ENCODE data around the gene FLCN. TPM values are rescaled to one million over a fixed set of nuclear protein-coding genes. Genes with fewer than 3 reads are reported as not detected.
"Not testable (repeated sequence)": the region's sequence is repeated elsewhere in the genome, so short reads cannot be mapped to it uniquely, and the experiment has no call there.

Gene FLCN
- total and polyA plus RNA-seq, 2 donors, result 14.4 to 14.6 TPM

DNA sequence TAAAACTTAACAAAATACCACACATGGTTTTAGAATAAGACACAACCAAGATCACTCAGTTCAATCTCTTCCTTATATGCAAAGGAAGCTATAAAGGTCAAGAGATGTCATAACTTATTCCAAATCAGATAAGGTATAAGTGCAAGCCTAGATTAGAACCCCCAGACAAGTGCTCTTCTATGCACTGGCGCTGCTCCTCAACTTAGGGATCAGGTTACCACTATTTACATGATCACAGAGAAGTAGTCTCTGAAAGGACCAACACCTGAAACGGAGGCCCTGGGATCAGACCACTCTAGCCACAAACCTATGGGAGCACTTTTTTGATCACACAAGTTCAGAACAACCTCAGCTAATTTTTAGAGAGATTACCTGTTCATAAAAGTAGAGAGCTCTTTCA, 27.5 kb upstream of the FLCN start:
- Histone ChIP-seq H3K4me3 (ENCODE audit: low read length in 2 of 2) (no peak overlapping the region), H3K36me3 (ENCODE audit: control insufficient read depth in 2 of 2, insufficient read depth in 2 of 2, low read length in 1 of 2) (peaks cover 45 to 83% of the 10 kb centered on the region in 2 donors), H3K4me1 (ENCODE audit: control insufficient read depth in 2 of 2, insufficient read depth in 2 of 2, low read length in 2 of 2) (no peaks in the 10 kb centered on the region), H3K9me3 (ENCODE audit: control insufficient read depth in 2 of 2, insufficient read depth in 1 of 2, low read length in 1 of 2) (no peaks in the 10 kb centered on the region), H3K27ac (ENCODE audit: low read depth in 1 of 2, low read length in 1 of 2) (no peak overlapping the region), H3K27me3 (ENCODE audit: control insufficient read depth in 2 of 2, insufficient read depth in 1 of 2, low read length in 1 of 2) (no peaks in the 10 kb centered on the region)
- whole genome bisulfite sequencing, result 95% methylated on average over 2 of the region's 2 CpGs
- no peak for DNase-seq (ENCODE audit: low read depth in 6 of 9, low spot score in 9 of 9)

DNA sequence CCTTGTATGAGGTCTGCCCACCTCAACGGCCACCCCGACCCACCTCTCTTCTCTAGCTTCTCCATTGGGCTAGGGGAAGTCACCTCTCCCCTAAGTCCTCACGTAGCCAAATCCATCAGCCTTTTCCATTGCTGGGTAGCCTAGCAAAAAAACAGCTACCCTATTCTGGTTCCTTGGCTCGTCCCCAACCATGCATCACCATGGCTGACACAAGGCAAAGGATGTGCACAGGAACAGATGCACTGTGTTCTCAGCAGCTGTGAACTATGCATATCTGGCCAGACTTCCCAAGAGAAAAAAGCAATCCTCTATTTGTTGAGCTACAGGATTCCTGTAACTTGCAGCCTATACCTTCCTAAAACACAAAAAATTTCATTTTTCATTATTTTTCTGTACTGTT, 22.0 kb upstream of the FLCN start:
- DNase-seq (ENCODE audit: low read depth in 6 of 9, low spot score in 9 of 9), result no peak
- Histone ChIP-seq H3K4me3 (ENCODE audit: low read length in 2 of 2) (no peak overlapping the region), H3K4me1 (ENCODE audit: control insufficient read depth in 2 of 2, insufficient read depth in 2 of 2, low read length in 2 of 2) (no peaks in the 10 kb centered on the region), H3K36me3 (ENCODE audit: control insufficient read depth in 2 of 2, insufficient read depth in 2 of 2, low read length in 1 of 2) (peaks cover 46 to 74% of the 10 kb centered on the region in 2 donors), H3K9me3 (ENCODE audit: control insufficient read depth in 2 of 2, insufficient read depth in 1 of 2, low read length in 1 of 2) (no peaks in the 10 kb centered on the region), H3K27ac (ENCODE audit: low read depth in 1 of 2, low read length in 1 of 2) (no peak overlapping the region), H3K27me3 (ENCODE audit: control insufficient read depth in 2 of 2, insufficient read depth in 1 of 2, low read length in 1 of 2) (no peaks in the 10 kb centered on the region)
- 99% methylated on average over 4 of the region's 4 CpGs for WGBS

DNA sequence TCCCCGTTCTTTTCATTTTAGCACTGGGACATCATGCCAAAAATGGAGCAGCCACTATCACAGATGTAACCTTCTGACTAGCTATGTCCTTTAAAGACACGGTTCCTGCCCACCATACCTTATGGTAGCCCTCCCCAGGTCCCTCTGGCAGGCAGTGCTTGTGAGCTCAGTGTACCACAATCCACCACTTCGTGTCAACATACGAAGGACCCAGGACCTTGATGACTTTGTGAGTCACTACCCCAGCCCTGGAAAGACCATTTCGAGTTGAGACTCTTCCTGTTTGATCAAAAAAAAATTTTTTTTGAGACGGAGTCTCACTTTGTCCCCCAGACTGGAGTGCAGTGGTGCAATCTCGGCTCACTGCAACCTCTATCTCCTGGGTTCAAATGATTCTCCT, 21.0 kb upstream of the FLCN start:
- no peaks in the 10 kb centered on the region for H3K27me3 ChIP-seq (ENCODE audit: control insufficient read depth in 2 of 2, insufficient read depth in 1 of 2, low read length in 1 of 2)
- peaks cover 0 to 3% of the 10 kb centered on the region in 2 donors for H3K4me1 ChIP-seq (ENCODE audit: control insufficient read depth in 2 of 2, insufficient read depth in 2 of 2, low read length in 2 of 2)
- WGBS, result 97% methylated on average over 7 of the region's 7 CpGs

DNA sequence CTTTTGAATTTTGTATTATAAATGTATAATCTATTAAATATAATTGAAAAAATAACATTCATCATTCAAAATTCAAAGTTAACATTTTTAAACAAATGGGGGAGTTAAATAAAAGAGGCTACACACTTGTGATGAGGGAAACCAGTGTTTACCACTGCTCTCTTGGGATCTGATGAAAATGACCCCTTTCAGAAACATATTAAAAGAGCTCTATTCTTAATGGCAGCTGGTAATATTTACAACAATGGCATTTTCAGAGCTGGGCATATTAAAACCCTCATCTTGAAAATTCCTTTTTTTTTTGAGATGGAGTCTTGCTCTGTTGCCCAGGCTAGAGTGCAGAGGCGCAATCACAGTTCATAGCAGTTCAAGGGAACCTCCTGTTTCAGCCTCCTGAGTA, 19.3 kb upstream of the FLCN start:
- 100% methylated on average over 1 of the region's 1 CpG for WGBS
- DNase-seq (ENCODE audit: low read depth in 6 of 9, low spot score in 9 of 9), result no peak
- peaks cover 67 to 83% of the 10 kb centered on the region in 2 donors for H3K36me3 ChIP-seq (ENCODE audit: control insufficient read depth in 2 of 2, insufficient read depth in 2 of 2, low read length in 1 of 2)

More for the DNA sequence above, 21.0 kb upstream of the FLCN start:
- H3K9me3 ChIP-seq (ENCODE audit: control insufficient read depth in 2 of 2, insufficient read depth in 1 of 2, low read length in 1 of 2), result no peaks in the 10 kb centered on the region
- DNase-seq (ENCODE audit: low read depth in 6 of 9, low spot score in 9 of 9), result no peak
- H3K36me3 ChIP-seq (ENCODE audit: control insufficient read depth in 2 of 2, insufficient read depth in 2 of 2, low read length in 1 of 2), result peaks cover 53 to 80% of the 10 kb centered on the region in 2 donors
- no peak overlapping the region for H3K4me3 ChIP-seq (ENCODE audit: low read length in 2 of 2)
- H3K27ac ChIP-seq (ENCODE audit: low read depth in 1 of 2, low read length in 1 of 2), result no peak overlapping the region

DNA sequence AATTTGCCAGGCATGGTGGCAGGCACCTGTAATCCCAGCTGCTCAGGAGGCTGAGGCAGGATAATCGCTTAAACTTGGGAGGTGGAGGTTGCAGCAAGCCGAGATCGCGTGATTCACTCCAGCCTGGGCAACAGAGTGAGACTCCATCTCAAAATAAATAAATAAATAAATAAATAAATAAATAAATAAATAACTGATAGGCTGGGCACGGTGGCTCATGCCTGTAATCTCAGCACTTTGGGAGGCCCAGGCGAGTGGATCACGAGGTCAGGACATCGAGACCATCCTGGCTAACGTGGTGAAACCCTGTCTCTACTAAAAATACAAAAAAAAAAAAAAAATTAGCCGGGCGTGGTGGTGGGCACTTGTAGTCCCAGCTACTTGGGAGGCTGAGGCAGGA, 18.7 kb upstream of the FLCN start:
- not testable (repeated sequence) for H3K4me3 ChIP-seq (ENCODE audit: low read length in 2 of 2); H3K9me3 ChIP-seq (ENCODE audit: control insufficient read depth in 2 of 2, insufficient read depth in 1 of 2, low read length in 1 of 2); DNase-seq (ENCODE audit: low read depth in 6 of 9, low spot score in 9 of 9); H3K4me1 ChIP-seq (ENCODE audit: control insufficient read depth in 2 of 2, insufficient read depth in 2 of 2, low read length in 2 of 2); H3K27me3 ChIP-seq (ENCODE audit: control insufficient read depth in 2 of 2, insufficient read depth in 1 of 2, low read length in 1 of 2); H3K27ac ChIP-seq (ENCODE audit: low read depth in 1 of 2, low read length in 1 of 2)
- WGBS, result 93% methylated on average over 11 of the region's 11 CpGs
- peaks cover 64 to 79% of the 10 kb centered on the region in 2 donors for H3K36me3 ChIP-seq (ENCODE audit: control insufficient read depth in 2 of 2, insufficient read depth in 2 of 2, low read length in 1 of 2)

More for the DNA sequence above, 19.3 kb upstream of the FLCN start:
- Histone ChIP-seq H3K27me3 (ENCODE audit: control insufficient read depth in 2 of 2, insufficient read depth in 1 of 2, low read length in 1 of 2) (no peaks in the 10 kb centered on the region), H3K4me3 (ENCODE audit: low read length in 2 of 2) (no peak overlapping the region), H3K9me3 (ENCODE audit: control insufficient read depth in 2 of 2, insufficient read depth in 1 of 2, low read length in 1 of 2) (no peaks in the 10 kb centered on the region), H3K4me1 (ENCODE audit: control insufficient read depth in 2 of 2, insufficient read depth in 2 of 2, low read length in 2 of 2) (peaks cover 0 to 3% of the 10 kb centered on the region in 2 donors), H3K27ac (ENCODE audit: low read depth in 1 of 2, low read length in 1 of 2) (no peak overlapping the region)

DNA sequence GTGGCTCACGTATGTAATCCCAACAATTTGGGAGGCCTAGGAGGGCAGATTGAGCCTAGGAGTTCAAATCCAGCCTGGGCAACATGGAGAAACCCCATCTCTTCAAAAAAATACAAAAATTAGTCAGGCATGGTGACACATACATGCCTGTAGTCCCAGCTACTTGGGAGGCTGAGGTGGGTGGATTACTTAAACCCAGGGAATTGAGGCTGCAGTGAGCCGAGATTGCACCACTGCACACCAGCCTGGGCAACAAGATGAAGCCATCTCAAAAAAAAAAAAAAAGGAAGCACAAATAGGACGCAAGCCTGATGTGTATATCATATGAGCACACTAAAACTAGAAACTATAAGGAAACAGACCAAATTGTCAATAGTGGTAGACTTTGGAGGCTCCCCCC, 17.1 kb upstream of the FLCN start:
- WGBS, result 97% methylated on average over 3 of the region's 3 CpGs
- no peak for DNase-seq (ENCODE audit: low read depth in 6 of 9, low spot score in 9 of 9)
- H3K27ac ChIP-seq (ENCODE audit: low read depth in 1 of 2, low read length in 1 of 2), result no peak overlapping the region

DNA sequence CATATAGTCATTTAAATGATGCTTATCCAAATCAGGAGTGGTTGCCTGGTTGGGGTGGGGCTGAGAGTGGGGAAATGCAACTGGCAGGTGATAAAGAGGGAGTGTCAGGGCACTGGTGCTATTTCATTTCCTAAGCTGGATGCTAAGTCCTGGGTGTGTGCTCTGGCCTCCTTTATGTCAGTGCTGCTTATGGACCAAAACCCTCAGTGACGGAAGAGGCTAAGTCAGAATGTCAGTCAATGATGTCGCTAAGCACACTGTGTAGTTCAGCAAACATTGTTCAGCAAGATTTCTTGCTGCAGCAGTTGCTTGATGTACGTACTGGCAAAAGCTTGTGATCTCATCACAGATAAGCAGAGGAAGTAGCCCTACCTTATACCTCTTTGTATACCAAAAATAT, 16.4 kb upstream of the FLCN start:
- WGBS, result 94% methylated on average over 3 of the region's 3 CpGs
- no peaks in the 10 kb centered on the region for H3K9me3 ChIP-seq (ENCODE audit: control insufficient read depth in 2 of 2, insufficient read depth in 1 of 2, low read length in 1 of 2)
- peaks cover 0 to 3% of the 10 kb centered on the region in 2 donors for H3K4me1 ChIP-seq (ENCODE audit: control insufficient read depth in 2 of 2, insufficient read depth in 2 of 2, low read length in 2 of 2)
- peaks cover 56 to 78% of the 10 kb centered on the region in 2 donors for H3K36me3 ChIP-seq (ENCODE audit: control insufficient read depth in 2 of 2, insufficient read depth in 2 of 2, low read length in 1 of 2)
- no peak for DNase-seq (ENCODE audit: low read depth in 6 of 9, low spot score in 9 of 9)
- no peak overlapping the region for H3K27ac ChIP-seq (ENCODE audit: low read depth in 1 of 2, low read length in 1 of 2)
- no peak overlapping the region for H3K4me3 ChIP-seq (ENCODE audit: low read length in 2 of 2)
- H3K27me3 ChIP-seq (ENCODE audit: control insufficient read depth in 2 of 2, insufficient read depth in 1 of 2, low read length in 1 of 2), result no peaks in the 10 kb centered on the region

More for the DNA sequence above, 17.1 kb upstream of the FLCN start:
- Histone ChIP-seq H3K9me3 (ENCODE audit: control insufficient read depth in 2 of 2, insufficient read depth in 1 of 2, low read length in 1 of 2) (no peaks in the 10 kb centered on the region), H3K27me3 (ENCODE audit: control insufficient read depth in 2 of 2, insufficient read depth in 1 of 2, low read length in 1 of 2) (no peaks in the 10 kb centered on the region), H3K36me3 (ENCODE audit: control insufficient read depth in 2 of 2, insufficient read depth in 2 of 2, low read length in 1 of 2) (peaks cover 57 to 78% of the 10 kb centered on the region in 2 donors), H3K4me1 (ENCODE audit: control insufficient read depth in 2 of 2, insufficient read depth in 2 of 2, low read length in 2 of 2) (peaks cover 0 to 3% of the 10 kb centered on the region in 2 donors), H3K4me3 (ENCODE audit: low read length in 2 of 2) (no peak overlapping the region)

DNA sequence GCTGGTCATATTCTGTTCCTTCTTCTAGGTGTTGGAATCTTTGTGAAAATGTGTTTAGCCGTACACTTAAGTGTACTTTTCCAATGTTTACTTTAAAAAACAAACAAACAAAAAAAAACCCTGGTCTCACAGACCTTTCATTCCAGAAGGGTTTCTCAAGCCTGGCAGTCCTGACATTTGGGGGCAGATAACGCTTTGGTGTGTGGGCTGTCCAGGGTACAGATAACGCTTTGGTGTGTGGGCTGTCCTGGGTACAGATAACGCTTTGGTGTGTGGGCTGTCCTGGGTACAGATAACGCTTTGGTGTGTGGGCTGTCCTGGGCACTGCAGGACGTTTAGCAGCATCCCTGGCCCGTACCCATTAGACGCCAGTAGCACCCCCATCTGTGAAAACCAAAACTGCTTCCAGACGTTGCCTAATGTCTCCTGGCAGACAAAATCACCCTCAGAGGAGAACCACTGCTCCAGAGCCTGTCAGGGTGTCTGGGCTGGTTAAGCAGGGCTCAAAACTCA, 15.2 kb upstream of the FLCN start:
- H3K4me3 ChIP-seq (ENCODE audit: low read length in 2 of 2), result no peak overlapping the region
- WGBS, result 91% methylated on average over 9 of the region's 9 CpGs
- DNase-seq (ENCODE audit: low read depth in 6 of 9, low spot score in 9 of 9), result no peak
- no peak overlapping the region for H3K27ac ChIP-seq (ENCODE audit: low read depth in 1 of 2, low read length in 1 of 2)
- peaks cover 0 to 3% of the 10 kb centered on the region in 2 donors for H3K4me1 ChIP-seq (ENCODE audit: control insufficient read depth in 2 of 2, insufficient read depth in 2 of 2, low read length in 2 of 2)
- H3K27me3 ChIP-seq (ENCODE audit: control insufficient read depth in 2 of 2, insufficient read depth in 1 of 2, low read length in 1 of 2), result no peaks in the 10 kb centered on the region
- no peaks in the 10 kb centered on the region for H3K9me3 ChIP-seq (ENCODE audit: control insufficient read depth in 2 of 2, insufficient read depth in 1 of 2, low read length in 1 of 2)
- peaks cover 61 to 81% of the 10 kb centered on the region in 2 donors for H3K36me3 ChIP-seq (ENCODE audit: control insufficient read depth in 2 of 2, insufficient read depth in 2 of 2, low read length in 1 of 2)

DNA sequence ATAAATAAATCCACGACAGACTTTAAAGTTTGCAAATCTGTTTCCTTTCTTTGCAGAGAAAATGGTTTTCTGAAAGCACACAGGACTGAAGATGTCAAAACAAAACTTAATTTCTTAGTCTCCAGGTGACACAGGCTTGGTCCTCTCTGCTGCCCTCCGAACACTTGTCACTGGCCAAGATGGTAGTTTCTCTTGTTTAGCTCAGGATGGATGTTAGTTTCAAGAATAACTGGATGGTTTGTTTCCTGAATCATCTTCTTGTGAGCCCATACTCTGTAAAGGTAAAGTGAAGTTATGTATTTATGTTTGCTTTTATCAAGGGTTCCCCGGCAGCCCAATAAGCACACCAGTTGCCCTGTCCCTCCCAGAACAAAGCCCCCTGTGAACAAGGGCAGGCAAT, 9.9 kb upstream of the FLCN start:
- Histone ChIP-seq H3K36me3 (ENCODE audit: control insufficient read depth in 2 of 2, insufficient read depth in 2 of 2, low read length in 1 of 2) (peaks cover 34 to 60% of the 10 kb centered on the region in 2 donors), H3K4me3 (ENCODE audit: low read length in 2 of 2) (no peak overlapping the region), H3K27ac (ENCODE audit: low read depth in 1 of 2, low read length in 1 of 2) (no peak overlapping the region), H3K27me3 (ENCODE audit: control insufficient read depth in 2 of 2, insufficient read depth in 1 of 2, low read length in 1 of 2) (no peaks in the 10 kb centered on the region), H3K4me1 (ENCODE audit: control insufficient read depth in 2 of 2, insufficient read depth in 2 of 2, low read length in 2 of 2) (no peaks in the 10 kb centered on the region), H3K9me3 (ENCODE audit: control insufficient read depth in 2 of 2, insufficient read depth in 1 of 2, low read length in 1 of 2) (no peaks in the 10 kb centered on the region)
- DNase-seq (ENCODE audit: low read depth in 6 of 9, low spot score in 9 of 9), result no peak
- 98% methylated on average over 3 of the region's 3 CpGs for WGBS

All from thymus (tissue), 11 donors.